ENCODE measurements around the gene PPIL4. TPM values are rescaled to one million over a fixed set of nuclear protein-coding genes. Genes with fewer than 3 reads are reported as not detected.

Gene PPIL4
- total RNA-seq, 1 experiment from 2014 or later, result 36.9 TPM

DNA sequence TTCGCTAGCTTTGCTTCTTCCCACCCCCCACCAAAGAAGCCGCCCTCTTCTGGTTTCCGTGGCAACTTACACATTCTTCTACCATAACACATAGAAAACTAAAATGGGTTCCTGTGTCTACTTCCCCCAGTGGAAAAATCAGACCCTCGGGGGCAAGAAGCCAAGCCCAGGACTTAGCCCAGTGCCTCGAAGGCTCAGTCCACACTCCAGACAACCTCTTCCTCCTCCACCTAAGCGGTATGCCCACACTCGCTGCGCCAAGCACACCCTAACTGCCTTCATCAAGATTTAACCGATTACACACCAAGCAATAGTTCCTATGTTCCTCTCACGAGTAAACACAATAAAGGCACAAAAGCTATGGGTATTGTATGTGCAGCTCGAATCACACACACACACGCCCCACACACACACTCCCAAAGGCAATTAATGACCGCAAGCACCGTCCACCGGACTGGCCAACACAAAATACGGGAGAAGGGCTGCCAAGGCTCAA, 537 bp downstream of the PPIL4 start:
- Histone ChIP-seq H3K27ac (ENCODE audit: insufficient read length, low read depth, low read length) (no peak overlapping the region), H3K27me3 (ENCODE audit: insufficient read depth, low read length) (no peaks in the 10 kb centered on the region), H2BK12ac (ENCODE audit: insufficient read length, low read depth, low read length) (no peak overlapping the region), H4K8ac (replicated peaks; ENCODE audit: insufficient read length, low read depth, low read length) (no peak overlapping the region), H4K5ac (ENCODE audit: insufficient read length, low read depth, low read length) (no peak overlapping the region), H2BK120ac (ENCODE audit: low read depth, low read length, poor library complexity, severe bottlenecking) (peak overlapping the region; percentile 76), H3K4me1 (ENCODE audit: insufficient read depth, low read length) (no peaks in the 10 kb centered on the region), H4K20me1 (ENCODE audit: control insufficient read depth, insufficient read depth, insufficient read length) (no peaks in the 10 kb centered on the region), H3K79me1 (ENCODE audit: insufficient read depth, low read depth, low read length, poor library complexity, severe bottlenecking) (peaks cover 7% of the 10 kb centered on the region), H3K4ac (ENCODE audit: low read depth, low read length) (peak overlapping the region; percentile 59; the same call in 1 of the 2 replicates), H3K18ac (ENCODE audit: insufficient read length, low read depth, low read length) (peak overlapping the region; percentile 93), H3K9ac (ENCODE audit: extremely low read depth, insufficient read length, low read length) (peak overlapping the region; percentile 93), H3K23ac (ENCODE audit: insufficient read length, low read depth, low read length) (peak overlapping the region; percentile 24), H3K9me3 (ENCODE audit: control insufficient read depth, low read depth, low read length) (no peaks in the 10 kb centered on the region), H2AFZ (ENCODE audit: low read length) (no peak overlapping the region), H3K14ac (ENCODE audit: insufficient read depth, low read length) (peak overlapping the region; percentile 94), H2AK5ac (ENCODE audit: insufficient read length, low read length) (no peak overlapping the region), H3K4me2 (ENCODE audit: insufficient read depth, insufficient read length, low read length) (peak overlapping the region; percentile 81), H3T11ph (ENCODE audit: low read length) (peak overlapping the region; percentile 1), H3K56ac (ENCODE audit: insufficient read length, low read depth, low read length) (no peak overlapping the region), H3K79me2 (ENCODE audit: insufficient read depth, low read length) (peaks cover 26% of the 10 kb centered on the region), H2BK5ac (ENCODE audit: insufficient read length, low read length) (no peak overlapping the region), H2BK15ac (ENCODE audit: low read depth, low read length) (no peak overlapping the region), H3K23me2 (ENCODE audit: insufficient read length, low read depth, low read length, poor library complexity, severe bottlenecking) (peaks cover 8% of the 10 kb centered on the region), H2BK20ac (ENCODE audit: low read depth, low read length, poor library complexity, severe bottlenecking) (no peak overlapping the region), H4K91ac (ENCODE audit: insufficient read length, low read depth, low read length) (no peak overlapping the region)
- TF ChIP-seq, protein P1, sequence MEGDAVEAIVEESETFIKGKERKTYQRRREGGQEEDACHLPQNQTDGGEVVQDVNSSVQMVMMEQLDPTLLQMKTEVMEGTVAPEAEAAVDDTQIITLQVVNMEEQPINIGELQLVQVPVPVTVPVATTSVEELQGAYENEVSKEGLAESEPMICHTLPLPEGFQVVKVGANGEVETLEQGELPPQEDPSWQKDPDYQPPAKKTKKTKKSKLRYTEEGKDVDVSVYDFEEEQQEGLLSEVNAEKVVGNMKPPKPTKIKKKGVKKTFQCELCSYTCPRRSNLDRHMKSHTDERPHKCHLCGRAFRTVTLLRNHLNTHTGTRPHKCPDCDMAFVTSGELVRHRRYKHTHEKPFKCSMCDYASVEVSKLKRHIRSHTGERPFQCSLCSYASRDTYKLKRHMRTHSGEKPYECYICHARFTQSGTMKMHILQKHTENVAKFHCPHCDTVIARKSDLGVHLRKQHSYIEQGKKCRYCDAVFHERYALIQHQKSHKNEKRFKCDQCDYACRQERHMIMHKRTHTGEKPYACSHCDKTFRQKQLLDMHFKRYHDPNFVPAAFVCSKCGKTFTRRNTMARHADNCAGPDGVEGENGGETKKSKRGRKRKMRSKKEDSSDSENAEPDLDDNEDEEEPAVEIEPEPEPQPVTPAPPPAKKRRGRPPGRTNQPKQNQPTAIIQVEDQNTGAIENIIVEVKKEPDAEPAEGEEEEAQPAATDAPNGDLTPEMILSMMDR (conservative IDR thresholded peaks at IDR 0.05), result 0 out of 3 replicates have a peak, but pooled peaks have one; percentile 12
- Mint-ChIP-seq H3K27ac (peak overlapping the region; percentile 90 to 99 (median 99)), H3K27me3 (ENCODE audit: low read depth) (peaks cover 4% of the 10 kb centered on the region), H3K4me1 (peaks cover 10 to 11% of the 10 kb centered on the region in 2 experiments), H3K4me3 (peak overlapping the region; percentile 98 to 99), H3K36me3 (ENCODE audit: insufficient read depth in 1 of 3, low read depth in 3 of 3) (peaks cover 3 to 7% (median 6%) of the 10 kb centered on the region in 3 experiments; a peak in 4 of 7 replicates), H3K9me3 (no peaks in the 10 kb centered on the region; a peak in 1 of 5 replicates)
- WGBS (ENCODE audit: extremely low coverage, insufficient read length, low lambda C conversion rate), result no CpG with 5 or more reads among the region's 16 CpGs
- peak; percentile 34 for DNase-seq

Measured in H9 (cell line).